ENCODE results near the gene NKPD1. TPM values are rescaled to one million over a fixed set of nuclear protein-coding genes. Genes with fewer than 3 reads are reported as not detected.

Gene NKPD1
- 0.09 TPM in 1 of 2 replicates, not detected in the other for polyA plus RNA-seq (2014; cell fraction: cytosol; rRNA removed)
- polyA plus RNA-seq (2014; cell fraction: nucleus; rRNA removed): 0.71 and 0.88 TPM in 2 replicates

GRCh38 chr19:45160870-45161737 is at the start of gene NKPD1:
Gene NKPD1, minus strand, starts transcription at chr19:45160982. Its CDS starts 832 bp downstream, at chr19:45160150.
- peak; percentile 39 for DNase-seq (ENCODE audit: low spot score)

GRCh38 chr19:45206328-45206727 is 45.5 kb upstream of the NKPD1 start:
- no peak for DNase-seq (ENCODE audit: low spot score)

GRCh38 chr19:45205810-45206209 is 45.0 kb upstream of the NKPD1 start:
- DNase-seq (ENCODE audit: low spot score): no peak

GRCh38 chr19:45202637-45203036 is 41.9 kb upstream of the NKPD1 start:
- no peak for DNase-seq (ENCODE audit: low spot score)

GRCh38 chr19:45200568-45200967 is 39.8 kb upstream of the NKPD1 start:
- DNase-seq (ENCODE audit: low spot score): peak; percentile 37

- no peak for DNase-seq (ENCODE audit: low spot score)
Measured at GRCh38 chr19:45195764-45196163, 35.0 kb upstream of the NKPD1 start.

- no peak for DNase-seq (ENCODE audit: low spot score)
Measured at GRCh38 chr19:45191375-45191774, 30.6 kb upstream of the NKPD1 start.

GRCh38 chr19:45189971-45190370 is 29.2 kb upstream of the NKPD1 start:
- DNase-seq (ENCODE audit: low spot score): no peak

GRCh38 chr19:45187421-45188100 is 26.8 kb upstream of the NKPD1 start:
- peak; percentile 35 for DNase-seq (ENCODE audit: low spot score)

GRCh38 chr19:45186509-45187334 is 25.9 kb upstream of the NKPD1 start:
- no peak for DNase-seq (ENCODE audit: low spot score)

GRCh38 chr19:45184115-45184514 is 23.3 kb upstream of the NKPD1 start:
- no peak for DNase-seq (ENCODE audit: low spot score)

GRCh38 chr19:45182758-45183157 is 22.0 kb upstream of the NKPD1 start:
- no peak for DNase-seq (ENCODE audit: low spot score)

- no peak for DNase-seq (ENCODE audit: low spot score)
Measured at GRCh38 chr19:45180936-45181335, 20.2 kb upstream of the NKPD1 start.

- no peak for DNase-seq (ENCODE audit: low spot score)
Measured at GRCh38 chr19:45179892-45180370, 19.1 kb upstream of the NKPD1 start.

- no peak for DNase-seq (ENCODE audit: low spot score)
Measured at GRCh38 chr19:45179072-45179891, 18.5 kb upstream of the NKPD1 start.

- peak; percentile 100 for DNase-seq (ENCODE audit: low spot score)
Measured at GRCh38 chr19:45178262-45179071, 17.7 kb upstream of the NKPD1 start, which contains the start of gene BLOC1S3. Gene BLOC1S3, plus strand, starts transcription at chr19:45178784. Its CDS starts 513 bp downstream, at chr19:45179297.

- DNase-seq (ENCODE audit: low spot score): peak; percentile 41
Measured at GRCh38 chr19:45177817-45178261, 17.1 kb upstream of the NKPD1 start, which contains the start of gene TRAPPC6A. Gene TRAPPC6A, minus strand, starts transcription at chr19:45178237. Its CDS starts 19 bp downstream, at chr19:45178218.

- DNase-seq (ENCODE audit: low spot score): no peak
Measured at GRCh38 chr19:45175515-45176345, 14.9 kb upstream of the NKPD1 start.

- no peak for DNase-seq (ENCODE audit: low spot score)
Measured at GRCh38 chr19:45173816-45174215, 13.0 kb upstream of the NKPD1 start.
